HUES6 (cell line): ENCODE results near the gene PRR16.

Experiments
- H3K27ac ChIP-seq: 2 replicates; pipeline ENCODE4 v1.7.0; 2013; ENCODE audit warnings: low read depth, mild to moderate bottlenecking, low read length, inconsistent platforms
- H3K27me3 ChIP-seq: 2 replicates; pipeline ENCODE4 v1.6.1; 2013; ENCODE audit warnings: low read length; ENCODE audit not compliant: control insufficient read depth, insufficient read depth
- H3K36me3 ChIP-seq: 2 replicates; pipeline ENCODE4 v1.6.1; 2013; ENCODE audit warnings: low read length; ENCODE audit not compliant: control insufficient read depth, insufficient read depth
- H3K4me1 ChIP-seq: 2 replicates; pipeline ENCODE4 v1.6.1; 2013; ENCODE audit warnings: low read length; ENCODE audit not compliant: control insufficient read depth, insufficient read depth
- H3K4me3 ChIP-seq: 2 replicates; pipeline ENCODE4 v1.5.1; 2013; ENCODE audit warnings: low read depth, low read length
- H3K9ac ChIP-seq: one replicate; pipeline ENCODE4 v1.6.1; 2013; ENCODE audit warnings: mild to moderate bottlenecking, low read length
- H3K9me3 ChIP-seq: 2 replicates; pipeline ENCODE4 v1.6.1; 2013; ENCODE audit warnings: low read depth, low read length; ENCODE audit not compliant: control insufficient read depth, insufficient read depth

PRR16 gene

GRCh38 chr5:120567921-120568320, 103.8 kb downstream of the PRR16 start:
- no peaks in the 10 kb centered on the region for H3K36me3 ChIP-seq
- no peak overlapping the region for H3K27ac ChIP-seq
- no peaks in the 10 kb centered on the region for H3K27me3 ChIP-seq
- H3K9me3 ChIP-seq: no peaks in the 10 kb centered on the region
- no peak overlapping the region for H3K9ac ChIP-seq
- peaks cover 8% of the 10 kb centered on the region for H3K4me1 ChIP-seq
- no peak overlapping the region for H3K4me3 ChIP-seq

DNA sequence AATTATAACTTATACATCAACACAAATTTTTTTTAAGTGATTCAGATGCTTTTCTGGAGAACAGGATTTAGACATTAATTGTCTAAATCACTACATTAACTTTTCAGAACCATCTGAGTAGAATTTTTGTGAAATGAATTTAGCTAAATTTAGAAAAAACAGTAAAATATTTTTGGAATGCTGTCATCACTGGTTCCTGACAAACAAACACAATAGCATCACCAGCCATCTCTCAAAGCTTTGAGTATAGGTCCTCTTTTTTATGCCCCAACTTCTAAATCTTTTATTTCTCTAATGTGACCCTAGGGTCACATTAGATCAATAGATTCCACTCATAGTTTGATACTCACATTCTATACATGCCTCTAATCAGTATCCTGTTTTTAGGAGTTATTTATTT, 104.6 kb downstream of the PRR16 start:
- Histone ChIP-seq H3K27ac (no peak overlapping the region), H3K4me1 (peaks cover 7% of the 10 kb centered on the region), H3K9me3 (no peaks in the 10 kb centered on the region), H3K4me3 (no peak overlapping the region), H3K36me3 (no peaks in the 10 kb centered on the region), H3K9ac (no peak overlapping the region), H3K27me3 (no peaks in the 10 kb centered on the region)

DNA sequence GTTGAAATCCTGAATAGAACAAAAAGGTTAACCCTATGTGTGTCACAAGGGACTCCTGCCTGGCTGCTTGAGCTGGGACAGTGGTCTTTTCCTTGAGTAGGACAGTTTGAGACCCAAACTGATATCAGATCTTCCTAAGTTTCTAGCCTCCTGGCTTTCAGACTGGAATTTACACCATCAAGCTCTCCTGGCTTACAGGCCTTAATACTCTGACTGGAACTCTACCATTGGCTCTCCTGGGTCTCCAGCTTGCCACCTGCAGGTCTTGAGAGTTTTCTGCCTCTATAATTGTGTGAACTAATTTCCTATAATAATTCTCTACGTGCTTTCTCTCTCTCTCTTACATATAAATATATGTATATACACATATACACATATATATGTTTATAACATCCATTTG, 112.5 kb downstream of the PRR16 start:
- Histone ChIP-seq H3K27me3 (no peaks in the 10 kb centered on the region), H3K27ac (no peak overlapping the region), H3K9ac (no peak overlapping the region), H3K9me3 (no peaks in the 10 kb centered on the region), H3K4me1 (no peaks in the 10 kb centered on the region), H3K4me3 (no peak overlapping the region), H3K36me3 (no peaks in the 10 kb centered on the region)

DNA sequence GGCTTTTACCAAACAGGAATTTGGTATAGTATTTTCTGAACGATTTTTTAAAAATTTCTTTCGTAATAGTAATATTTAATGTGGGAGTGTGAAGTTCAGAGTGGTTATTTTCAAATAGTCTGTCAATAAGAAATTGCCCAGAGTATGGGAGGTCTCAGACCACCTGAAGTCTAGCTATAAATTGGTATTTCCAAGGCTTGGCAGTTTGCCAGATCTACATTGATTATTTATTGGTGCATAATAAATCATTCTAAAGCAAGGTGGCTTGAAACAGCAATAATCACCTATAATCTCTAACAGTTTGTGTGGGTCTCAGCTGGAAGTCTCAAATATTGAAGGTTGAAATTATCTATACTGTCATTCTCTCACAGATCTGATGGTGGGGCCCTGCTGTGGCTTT, 118.5 kb downstream of the PRR16 start:
- H3K4me1 ChIP-seq: no peaks in the 10 kb centered on the region
- H3K9ac ChIP-seq: no peak overlapping the region
- H3K27me3 ChIP-seq: no peaks in the 10 kb centered on the region
- H3K4me3 ChIP-seq: no peak overlapping the region
- H3K36me3 ChIP-seq: no peaks in the 10 kb centered on the region
- no peaks in the 10 kb centered on the region for H3K9me3 ChIP-seq
- H3K27ac ChIP-seq: no peak overlapping the region

GRCh38 chr5:120586646-120587045, 122.5 kb downstream of the PRR16 start:
- Histone ChIP-seq H3K27me3 (no peaks in the 10 kb centered on the region), H3K9me3 (no peaks in the 10 kb centered on the region), H3K9ac (no peak overlapping the region), H3K36me3 (no peaks in the 10 kb centered on the region), H3K4me3 (no peak overlapping the region), H3K27ac (no peak overlapping the region), H3K4me1 (no peaks in the 10 kb centered on the region)

GRCh38 chr5:120591911-120592310, 127.8 kb downstream of the PRR16 start:
- Histone ChIP-seq H3K27ac (no peak overlapping the region), H3K27me3 (no peaks in the 10 kb centered on the region), H3K4me1 (no peaks in the 10 kb centered on the region), H3K36me3 (no peaks in the 10 kb centered on the region), H3K9ac (no peak overlapping the region), H3K9me3 (no peaks in the 10 kb centered on the region), H3K4me3 (no peak overlapping the region)

DNA sequence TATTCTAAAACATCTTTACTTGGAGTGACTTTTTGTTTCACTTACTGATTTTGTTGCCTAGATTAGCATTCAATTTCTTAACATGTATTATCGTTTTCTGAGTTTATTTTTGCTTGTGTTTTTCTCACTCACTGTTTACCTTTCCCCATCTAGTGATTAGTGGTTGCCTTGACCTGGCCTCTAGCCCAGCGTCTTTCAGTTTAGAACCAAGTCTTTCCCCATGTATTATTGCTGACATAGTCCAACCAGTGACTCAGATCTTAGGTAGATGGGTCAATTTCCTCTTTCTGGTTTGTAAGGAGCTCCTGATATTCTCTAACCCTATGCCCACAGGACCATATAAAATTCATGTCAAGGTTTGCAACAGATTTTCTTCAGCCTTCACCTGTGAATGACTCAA, 135.5 kb downstream of the PRR16 start:
- Histone ChIP-seq H3K4me3 (no peak overlapping the region), H3K27ac (no peak overlapping the region), H3K9ac (no peak overlapping the region)

GRCh38 chr5:120600639-120601038, 136.5 kb downstream of the PRR16 start:
- H3K4me3 ChIP-seq: no peak overlapping the region
- no peaks in the 10 kb centered on the region for H3K27me3 ChIP-seq
- H3K9ac ChIP-seq: no peak overlapping the region
- no peaks in the 10 kb centered on the region for H3K4me1 ChIP-seq
- H3K27ac ChIP-seq: no peak overlapping the region
- H3K36me3 ChIP-seq: no peaks in the 10 kb centered on the region
- H3K9me3 ChIP-seq: no peaks in the 10 kb centered on the region

More for the DNA sequence above, 135.5 kb downstream of the PRR16 start:
- Histone ChIP-seq H3K9me3 (no peaks in the 10 kb centered on the region), H3K36me3 (no peaks in the 10 kb centered on the region), H3K27me3 (no peaks in the 10 kb centered on the region), H3K4me1 (no peaks in the 10 kb centered on the region)

DNA sequence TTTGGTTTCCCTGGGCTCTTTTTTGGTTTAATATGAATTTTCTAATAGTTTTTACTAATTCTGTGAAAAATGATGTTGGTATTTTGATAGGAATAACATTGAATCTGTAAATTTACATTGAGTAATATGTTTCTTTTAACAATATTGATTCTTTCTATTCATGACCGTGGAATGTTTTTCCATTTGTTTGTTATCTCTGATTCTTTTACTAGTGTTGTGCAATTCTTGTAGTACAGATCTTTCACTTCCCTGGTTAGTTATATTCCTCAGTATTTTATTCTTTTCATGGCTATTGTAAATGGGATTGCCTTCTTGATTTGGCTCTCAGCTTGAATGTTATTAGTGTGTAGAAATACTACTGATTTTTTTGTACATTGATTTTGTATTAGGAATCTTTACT, 137.9 kb downstream of the PRR16 start:
- Histone ChIP-seq H3K9me3 (no peaks in the 10 kb centered on the region), H3K9ac (no peak overlapping the region), H3K36me3 (no peaks in the 10 kb centered on the region), H3K4me3 (no peak overlapping the region), H3K27ac (no peak overlapping the region), H3K4me1 (no peaks in the 10 kb centered on the region), H3K27me3 (no peaks in the 10 kb centered on the region)

GRCh38 chr5:120604884-120605283, 140.8 kb downstream of the PRR16 start:
- no peak overlapping the region for H3K27ac ChIP-seq
- H3K36me3 ChIP-seq: no peaks in the 10 kb centered on the region
- no peaks in the 10 kb centered on the region for H3K27me3 ChIP-seq
- H3K9ac ChIP-seq: no peak overlapping the region
- no peaks in the 10 kb centered on the region for H3K4me1 ChIP-seq
- no peak overlapping the region for H3K4me3 ChIP-seq
- H3K9me3 ChIP-seq: no peaks in the 10 kb centered on the region

DNA sequence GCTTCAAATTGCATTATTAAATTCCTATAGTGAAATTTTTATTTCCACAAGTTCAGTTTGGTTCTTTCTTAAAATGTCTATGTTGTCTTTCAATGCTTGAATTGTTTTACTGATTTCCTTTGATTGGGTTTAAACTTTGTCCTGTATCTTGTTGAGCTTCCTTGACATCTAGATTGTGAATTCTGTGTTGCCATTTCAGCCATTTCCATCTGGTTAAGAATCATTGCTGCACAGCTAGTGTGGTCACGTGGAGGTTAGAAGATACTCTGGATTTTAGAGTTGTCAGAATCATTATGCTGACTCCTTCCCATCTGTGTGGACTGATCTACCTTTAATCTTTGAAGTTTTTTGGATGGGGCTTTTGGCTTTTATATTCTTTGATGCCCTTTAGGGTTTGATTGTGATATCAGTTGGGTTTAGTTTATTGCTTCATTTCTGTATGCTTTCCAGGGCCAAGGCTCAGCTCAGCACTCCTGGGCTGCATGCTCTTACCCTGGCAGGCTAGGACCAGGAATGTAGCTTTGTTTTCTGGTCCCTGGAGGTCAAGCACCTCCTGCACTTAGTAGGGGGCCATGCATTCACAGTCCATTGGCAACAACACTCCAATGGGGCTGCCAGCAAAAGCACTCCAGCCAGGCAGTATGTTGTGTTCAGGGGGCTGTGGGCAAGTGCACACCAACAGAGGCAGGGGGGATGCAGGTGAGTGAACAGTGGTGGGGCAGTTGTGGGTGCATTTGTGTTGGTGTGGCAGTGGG, 141.4 kb downstream of the PRR16 start:
- Histone ChIP-seq H3K4me1 (no peaks in the 10 kb centered on the region), H3K9ac (no peak overlapping the region), H3K27me3 (no peaks in the 10 kb centered on the region), H3K4me3 (no peak overlapping the region), H3K9me3 (no peaks in the 10 kb centered on the region), H3K27ac (no peak overlapping the region), H3K36me3 (no peaks in the 10 kb centered on the region)
